Mesodermal cell (in vitro differentiated cells): ENCODE data around the gene VILL.

Source experiments
- H3K27ac ChIP-seq: 2 replicates; pipeline ENCODE4 v1.7.0; 2013; ENCODE audit warnings: mild to moderate bottlenecking, low read depth, low read length, moderate library complexity; ENCODE audit not compliant: severe bottlenecking
- H3K36me3 ChIP-seq: 2 replicates; pipeline ENCODE4 v1.7.1; 2013; ENCODE audit warnings: mild to moderate bottlenecking, low read length, moderate library complexity; ENCODE audit not compliant: control insufficient read depth, insufficient read depth
- H3K4me1 ChIP-seq: one replicate; pipeline ENCODE4 v1.7.1; 2013; ENCODE audit warnings: mild to moderate bottlenecking, low read length; ENCODE audit not compliant: insufficient read depth, control insufficient read depth, poor library complexity, severe bottlenecking
- H3K4me3 ChIP-seq: 2 replicates; pipeline ENCODE4 v1.7.0; 2013; ENCODE audit warnings: low read length, control low read depth, mild to moderate bottlenecking; ENCODE audit not compliant: insufficient read depth, poor library complexity, severe bottlenecking; ENCODE audit errors: extremely low read depth
- H3K9me3 ChIP-seq: 2 replicates; pipeline ENCODE4 v1.7.1; 2013; ENCODE audit warnings: mild to moderate bottlenecking, low read length, moderate library complexity; ENCODE audit not compliant: control insufficient read depth
- WGBS, 2 experiments: methylation state at CpG; one replicate each; pipeline ENCODE4 v1.1.5; 2013; ENCODE audit warnings: missing lambda C conversion rate in 2 of 2; ENCODE audit not compliant: insufficient coverage in 2 of 2; 5-methylcytosine and 5-hydroxymethylcytosine counted together

Gene VILL

DNA sequence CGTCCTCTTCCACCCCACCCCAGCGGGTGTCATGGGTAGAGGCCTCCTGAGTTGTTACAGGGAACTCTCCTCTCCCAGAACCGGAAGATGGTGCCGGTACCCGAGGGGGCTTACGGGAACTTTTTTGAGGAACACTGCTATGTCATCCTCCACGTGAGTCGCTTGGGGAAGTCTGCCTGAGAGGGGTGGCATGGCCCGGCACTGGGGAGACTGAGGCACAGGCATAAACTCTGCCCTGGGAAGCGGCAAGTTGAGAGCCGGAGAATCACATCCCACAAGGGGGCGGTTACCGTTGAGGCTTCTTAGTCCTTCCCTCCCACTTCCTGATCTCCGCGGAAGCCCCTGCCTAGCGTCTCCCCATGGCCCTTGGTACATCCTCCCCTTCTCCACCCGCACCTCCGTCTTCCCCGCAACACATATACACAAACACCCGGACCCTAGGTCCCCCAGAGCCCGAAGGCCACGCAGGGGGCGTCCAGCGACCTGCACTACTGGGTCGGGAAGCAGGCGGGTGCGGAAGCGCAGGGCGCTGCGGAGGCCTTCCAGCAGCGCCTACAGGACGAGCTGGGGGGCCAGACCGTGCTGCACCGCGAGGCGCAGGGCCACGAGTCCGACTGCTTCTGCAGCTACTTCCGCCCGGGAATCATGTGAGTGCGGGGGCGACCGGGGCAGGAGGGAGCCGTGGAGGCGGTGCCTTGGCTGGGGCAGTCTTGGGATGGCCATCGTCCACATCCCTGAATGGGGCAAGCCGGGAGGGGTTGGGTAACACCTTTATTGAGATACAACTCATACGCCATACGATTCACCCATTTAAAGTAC lies 3.4 kb downstream of the VILL start:
- H3K4me3 ChIP-seq: peak overlapping the region; percentile 34
- H3K27ac ChIP-seq: no peak overlapping the region
- peaks cover 10% of the 10 kb centered on the region for H3K4me1 ChIP-seq
- no peaks in the 10 kb centered on the region for H3K36me3 ChIP-seq
- WGBS, 2 experiments: 37 to 46% methylated on average over 39 to 46 of the region's 49 CpGs
- no peaks in the 10 kb centered on the region for H3K9me3 ChIP-seq

DNA sequence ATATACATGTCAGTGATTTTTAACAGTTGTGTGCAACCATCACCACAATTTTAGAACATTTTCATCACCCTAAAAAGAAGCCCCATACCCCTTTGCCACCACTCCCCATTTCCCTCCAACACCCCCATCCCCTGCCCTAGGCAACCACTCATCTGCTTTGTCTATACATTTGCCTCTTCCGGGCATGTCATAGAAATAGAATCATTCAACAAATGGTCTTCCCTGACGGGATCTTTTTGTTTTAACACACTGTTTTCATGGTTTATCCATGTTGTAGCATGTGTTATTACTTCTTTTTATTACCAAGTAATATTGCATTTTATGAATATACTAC lies 4.0 kb downstream of the VILL start:
- WGBS, 2 experiments: 86% methylated on average over 1 of the region's 2 CpGs
- Histone ChIP-seq H3K27ac (no peak overlapping the region), H3K36me3 (no peaks in the 10 kb centered on the region), H3K4me1 (peaks cover 10% of the 10 kb centered on the region), H3K9me3 (no peaks in the 10 kb centered on the region), H3K4me3 (peak overlapping the region; percentile 34)

DNA sequence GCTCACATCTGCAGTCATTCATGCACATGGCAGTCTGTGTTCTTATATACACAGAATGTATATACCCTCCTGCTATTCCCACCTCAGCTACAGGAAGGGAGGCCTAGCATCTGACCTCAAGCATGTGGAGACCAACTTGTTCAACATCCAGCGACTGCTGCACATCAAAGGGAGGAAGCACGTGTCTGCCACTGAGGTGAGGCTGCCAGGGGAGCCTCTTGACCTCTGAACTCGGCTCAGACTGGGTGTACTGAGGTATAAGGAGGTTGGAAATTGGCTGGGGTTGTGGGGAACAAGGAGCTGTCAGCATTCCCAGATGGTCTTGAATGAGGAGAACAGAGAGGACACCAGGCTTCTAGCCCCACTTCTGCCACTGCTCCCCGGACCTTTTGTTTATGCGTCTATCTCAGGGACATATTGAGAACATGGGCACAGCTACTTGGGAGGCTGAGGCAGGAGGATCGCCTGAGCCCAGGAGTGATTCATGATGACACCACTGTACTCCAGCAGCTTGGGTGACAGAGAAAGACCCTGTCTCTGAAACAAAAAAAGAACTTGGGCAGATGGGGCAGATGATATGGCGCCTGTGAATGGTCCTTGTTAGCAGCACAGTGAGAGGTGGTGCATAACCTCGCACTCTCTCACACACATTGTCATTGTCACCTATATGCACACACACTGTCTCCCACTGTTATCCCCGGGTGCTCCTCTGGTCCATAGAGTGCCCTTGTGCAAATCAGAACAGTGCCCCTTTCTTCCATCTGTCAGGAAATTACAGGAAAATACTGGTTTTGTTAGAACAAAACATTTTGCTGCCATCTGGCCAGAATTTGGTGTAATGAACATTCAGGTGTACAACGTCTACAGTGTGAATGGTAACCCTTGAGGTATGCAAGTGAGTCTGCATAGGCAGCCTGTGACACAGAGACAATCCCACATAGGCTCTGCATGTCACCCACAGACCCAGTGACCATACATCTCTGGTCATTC lies 5.4 kb downstream of the VILL start:
- Histone ChIP-seq H3K4me1 (peaks cover 10% of the 10 kb centered on the region), H3K36me3 (no peaks in the 10 kb centered on the region), H3K9me3 (no peaks in the 10 kb centered on the region), H3K27ac (no peak overlapping the region), H3K4me3 (no peak overlapping the region)
- WGBS, 2 experiments: 93% methylated on average over 8 to 10 of the region's 10 CpGs

DNA sequence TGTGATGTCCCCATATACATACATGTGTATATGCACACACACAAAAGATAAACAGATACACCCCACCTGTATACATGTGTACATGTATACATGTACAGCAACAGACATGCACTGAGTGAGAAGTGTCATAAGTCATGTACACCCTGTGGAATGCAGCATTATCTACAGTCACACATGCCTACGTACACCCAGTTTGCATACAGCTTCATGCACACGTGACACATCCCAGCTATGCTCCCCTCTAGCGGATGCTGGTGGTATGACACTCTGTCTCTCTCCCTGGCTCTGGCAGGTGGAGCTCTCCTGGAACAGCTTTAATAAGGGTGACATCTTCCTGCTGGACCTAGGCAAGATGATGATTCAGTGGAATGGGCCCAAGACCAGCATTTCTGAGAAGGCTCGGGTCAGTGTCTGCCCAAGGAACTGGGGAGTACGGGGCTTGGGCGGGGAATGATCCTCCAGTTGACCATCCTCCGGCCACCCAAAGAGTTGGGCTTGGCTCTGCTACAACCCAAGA lies 6.3 kb downstream of the VILL start:
- H3K4me3 ChIP-seq: no peak overlapping the region
- no peaks in the 10 kb centered on the region for H3K36me3 ChIP-seq
- H3K27ac ChIP-seq: no peak overlapping the region
- 44 to 54% methylated on average over 6 to 7 of the region's 7 CpGs for WGBS, 2 experiments
- peaks cover 10% of the 10 kb centered on the region for H3K4me1 ChIP-seq
- no peaks in the 10 kb centered on the region for H3K9me3 ChIP-seq

DNA sequence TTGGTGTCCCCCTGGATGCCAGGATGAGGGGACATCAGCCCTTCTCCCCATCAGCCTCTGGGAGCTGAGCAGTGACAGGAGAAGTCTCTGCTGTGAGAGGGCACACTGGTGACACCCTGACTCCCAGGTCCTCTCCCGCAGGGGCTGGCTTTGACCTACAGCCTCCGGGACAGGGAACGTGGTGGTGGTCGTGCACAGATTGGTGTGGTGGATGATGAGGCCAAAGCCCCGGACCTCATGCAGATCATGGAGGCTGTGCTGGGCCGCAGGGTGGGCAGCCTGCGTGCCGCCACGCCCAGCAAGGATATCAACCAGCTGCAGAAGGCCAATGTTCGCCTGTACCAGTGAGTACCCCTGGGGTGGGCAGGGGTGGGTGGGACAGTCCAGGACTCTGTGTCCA lies 6.8 kb downstream of the VILL start:
- Histone ChIP-seq H3K4me3 (no peak overlapping the region), H3K36me3 (no peaks in the 10 kb centered on the region), H3K4me1 (peaks cover 10% of the 10 kb centered on the region), H3K27ac (no peak overlapping the region), H3K9me3 (no peaks in the 10 kb centered on the region)
- WGBS, 2 experiments: 92% methylated on average over 8 to 10 of the region's 10 CpGs

DNA sequence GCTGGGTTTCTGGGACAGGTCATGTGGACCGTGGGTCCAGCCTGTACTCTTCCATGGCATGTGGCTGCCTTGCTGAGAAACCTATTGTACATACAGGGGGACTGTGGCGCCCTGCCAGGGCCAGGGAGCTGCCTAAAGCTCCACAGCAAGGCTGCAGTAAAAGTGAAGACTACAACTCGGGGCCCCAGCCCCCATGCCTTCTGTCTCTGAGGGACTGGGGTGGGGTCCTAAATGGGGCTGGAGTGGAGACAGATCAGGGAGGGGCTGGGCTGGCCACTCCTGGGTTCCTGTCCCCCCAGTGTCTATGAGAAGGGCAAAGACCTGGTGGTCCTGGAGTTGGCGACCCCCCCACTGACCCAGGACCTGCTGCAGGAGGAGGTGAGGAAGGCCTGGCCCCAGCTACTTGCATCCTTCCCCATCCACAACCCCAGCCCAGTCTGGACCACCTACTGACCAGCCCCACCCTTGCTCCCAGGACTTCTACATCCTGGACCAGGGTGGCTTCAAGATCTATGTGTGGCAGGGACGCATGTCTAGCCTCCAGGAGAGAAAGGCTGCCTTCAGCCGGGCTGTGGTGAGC lies 7.3 kb downstream of the VILL start:
- no peaks in the 10 kb centered on the region for H3K36me3 ChIP-seq
- peaks cover 10% of the 10 kb centered on the region for H3K4me1 ChIP-seq
- no peak overlapping the region for H3K4me3 ChIP-seq
- WGBS, 2 experiments: 87 to 94% methylated on average over 3 to 5 of the region's 6 CpGs
- no peak overlapping the region for H3K27ac ChIP-seq
- no peaks in the 10 kb centered on the region for H3K9me3 ChIP-seq

DNA sequence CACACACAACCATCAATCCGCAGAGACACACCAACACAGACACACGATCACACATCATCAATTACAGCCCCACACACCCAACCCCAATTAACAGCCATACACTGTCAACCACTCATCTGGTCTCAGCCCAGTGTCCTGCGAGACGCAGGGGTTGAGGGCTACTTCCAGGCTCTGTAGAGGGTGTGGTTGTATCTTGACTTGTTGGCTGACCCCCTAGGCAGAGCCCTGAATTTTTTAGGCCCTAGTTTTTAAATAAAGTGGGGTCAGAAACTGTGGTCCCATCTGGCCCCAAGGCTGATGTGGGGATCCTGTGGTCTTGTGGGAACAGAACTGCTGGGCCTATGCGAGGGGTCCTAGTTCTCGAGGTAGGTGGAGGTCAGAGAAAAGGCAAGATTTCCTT lies 9.2 kb downstream of the VILL start:
- no peak overlapping the region for H3K27ac ChIP-seq
- no peak overlapping the region for H3K4me3 ChIP-seq
- H3K4me1 ChIP-seq: peaks cover 10% of the 10 kb centered on the region
- 84 to 89% methylated on average over 4 to 6 of the region's 6 CpGs for WGBS, 2 experiments
- no peaks in the 10 kb centered on the region for H3K9me3 ChIP-seq
- H3K36me3 ChIP-seq: no peaks in the 10 kb centered on the region

DNA sequence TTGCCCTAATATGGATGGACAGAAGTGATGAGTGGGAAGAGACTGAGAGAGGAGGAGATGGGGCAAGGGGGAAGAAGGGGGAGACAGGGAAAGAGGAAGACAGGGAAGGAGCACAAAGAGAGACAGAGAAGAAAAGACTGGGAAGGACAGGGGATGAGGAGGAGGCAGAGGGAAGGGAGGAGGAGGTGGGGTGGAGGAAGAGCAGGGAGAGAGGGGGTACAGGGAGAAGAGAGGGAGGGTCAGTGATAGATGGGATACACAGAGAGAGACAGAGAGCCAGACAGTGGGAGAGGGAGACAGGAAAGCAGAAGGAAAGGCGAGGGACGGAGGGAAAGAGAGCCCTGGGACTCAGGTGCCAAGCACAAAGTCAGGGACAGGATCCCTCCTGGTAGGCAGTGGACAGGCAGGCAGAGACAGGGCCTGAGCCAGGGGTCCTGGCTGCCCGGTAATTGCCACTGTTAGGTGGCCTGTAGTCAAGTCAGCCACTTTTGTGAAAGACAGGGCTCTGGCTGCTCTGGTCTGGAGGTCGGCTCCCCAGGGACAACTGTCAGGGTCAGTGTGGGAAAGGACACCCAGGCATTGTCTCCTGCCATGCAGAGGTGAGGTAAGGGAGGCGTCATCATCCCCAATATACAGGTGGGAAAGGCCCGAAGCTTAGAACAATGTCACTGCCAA lies 9.8 kb downstream of the VILL start:
- Histone ChIP-seq H3K4me1 (peaks cover 10% of the 10 kb centered on the region), H3K27ac (no peak overlapping the region), H3K4me3 (no peak overlapping the region), H3K36me3 (no peaks in the 10 kb centered on the region), H3K9me3 (no peaks in the 10 kb centered on the region)
- WGBS, 2 experiments: 91 to 97% methylated on average over 4 to 6 of the region's 6 CpGs

DNA sequence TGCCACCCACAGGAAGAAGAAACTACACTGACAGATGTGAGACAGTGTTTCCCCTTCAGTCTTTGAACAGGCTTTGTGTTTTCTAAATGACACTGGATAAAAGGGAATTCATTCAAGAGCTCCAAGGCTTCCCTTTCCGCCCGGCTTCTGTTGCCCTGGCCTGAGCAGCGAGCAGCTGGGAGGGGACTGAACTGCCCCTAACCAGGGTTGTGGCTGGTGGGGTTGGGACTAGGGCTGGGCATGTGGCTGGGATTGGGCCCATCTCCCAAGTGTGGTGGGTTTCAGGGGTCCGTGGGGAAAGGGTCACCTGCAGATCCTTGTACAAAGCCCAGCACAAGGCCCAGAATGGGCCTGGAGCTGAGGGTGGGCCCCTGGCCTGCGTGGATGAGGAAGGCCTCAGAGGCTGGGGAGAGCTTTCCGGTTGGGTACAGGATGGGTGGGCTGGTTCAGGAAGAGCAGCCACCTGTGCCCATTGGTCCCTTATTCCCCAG lies 10.4 kb downstream of the VILL start:
- Histone ChIP-seq H3K4me1 (peaks cover 10% of the 10 kb centered on the region), H3K36me3 (no peaks in the 10 kb centered on the region), H3K27ac (no peak overlapping the region), H3K9me3 (no peaks in the 10 kb centered on the region), H3K4me3 (no peak overlapping the region)
- 98 to 100% methylated on average over 4 to 6 of the region's 6 CpGs for WGBS, 2 experiments

DNA sequence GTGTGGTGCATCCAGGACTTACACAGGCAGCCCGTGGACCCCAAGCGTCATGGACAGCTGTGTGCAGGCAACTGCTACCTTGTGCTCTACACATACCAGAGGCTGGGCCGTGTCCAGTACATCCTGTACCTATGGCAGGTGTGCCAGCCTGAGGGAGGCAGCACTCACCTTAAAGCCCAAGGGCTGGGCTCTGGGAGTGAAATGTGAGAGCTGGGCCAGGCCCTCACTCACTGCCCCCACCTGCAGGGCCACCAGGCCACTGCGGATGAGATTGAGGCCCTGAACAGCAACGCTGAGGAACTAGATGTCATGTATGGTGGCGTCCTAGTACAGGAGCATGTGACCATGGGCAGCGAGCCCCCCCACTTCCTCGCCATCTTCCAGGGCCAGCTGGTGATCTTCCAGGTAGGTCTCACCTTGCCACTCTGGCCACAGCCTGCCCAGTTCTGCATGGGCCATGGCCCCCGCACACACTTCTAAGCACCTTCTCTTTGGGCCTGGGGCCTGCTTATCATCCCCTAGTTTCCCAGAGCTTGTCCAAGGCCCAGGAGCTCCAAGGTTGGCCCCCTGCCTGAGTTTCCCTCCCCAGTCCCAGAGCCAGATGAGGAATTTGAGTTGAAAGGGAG lies 11.0 kb downstream of the VILL start:
- Histone ChIP-seq H3K27ac (no peak overlapping the region), H3K9me3 (no peaks in the 10 kb centered on the region), H3K4me1 (peaks cover 10% of the 10 kb centered on the region), H3K36me3 (no peaks in the 10 kb centered on the region), H3K4me3 (no peak overlapping the region)
- WGBS, 2 experiments: 85 to 88% methylated on average over 8 to 9 of the region's 9 CpGs
